ENCODE measurements around the gene CUX1.
"Not testable (repeated sequence)": the region's sequence is repeated elsewhere in the genome, so short reads cannot be mapped to it uniquely, and the experiment has no call there.

CUX1 gene

DNA sequence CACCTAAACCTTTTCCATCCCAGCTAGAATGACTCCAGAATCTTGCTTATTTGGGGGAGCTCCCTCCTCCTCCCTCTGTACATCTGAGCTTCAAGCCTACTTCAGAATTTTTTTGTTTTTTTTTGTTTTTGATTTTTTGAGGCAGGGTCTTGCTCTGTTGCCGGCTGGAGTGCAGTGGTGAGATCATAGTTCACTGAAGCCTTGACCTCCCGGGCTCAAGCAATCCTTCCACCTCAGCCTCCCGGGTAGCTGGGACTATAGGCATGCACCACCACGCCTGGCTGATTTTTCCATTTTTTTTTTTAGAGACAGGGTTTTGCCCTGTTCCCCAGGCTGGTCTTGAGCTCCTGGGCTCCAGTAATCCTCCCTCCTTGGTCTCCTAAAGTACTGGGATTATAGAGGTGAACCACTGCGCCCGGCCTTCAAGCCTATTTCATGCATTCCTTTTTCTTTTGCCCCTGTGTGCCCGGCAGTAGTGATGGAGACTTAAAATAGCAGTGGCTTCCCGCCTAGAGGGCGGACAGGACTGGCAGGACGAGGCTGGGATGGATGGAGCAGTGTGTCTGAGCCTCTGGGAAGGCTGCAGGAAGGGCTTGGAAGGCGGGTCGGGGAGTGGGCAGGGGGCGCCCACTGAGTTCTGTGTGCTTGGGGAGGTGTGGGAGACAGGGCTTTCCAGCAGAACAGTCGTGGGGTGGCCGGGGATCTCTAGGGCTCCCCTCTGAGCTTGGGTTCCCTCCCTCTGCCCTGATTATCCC is 8.8 kb downstream of the CUX1 start:
- no peak for DNase-seq

DNA sequence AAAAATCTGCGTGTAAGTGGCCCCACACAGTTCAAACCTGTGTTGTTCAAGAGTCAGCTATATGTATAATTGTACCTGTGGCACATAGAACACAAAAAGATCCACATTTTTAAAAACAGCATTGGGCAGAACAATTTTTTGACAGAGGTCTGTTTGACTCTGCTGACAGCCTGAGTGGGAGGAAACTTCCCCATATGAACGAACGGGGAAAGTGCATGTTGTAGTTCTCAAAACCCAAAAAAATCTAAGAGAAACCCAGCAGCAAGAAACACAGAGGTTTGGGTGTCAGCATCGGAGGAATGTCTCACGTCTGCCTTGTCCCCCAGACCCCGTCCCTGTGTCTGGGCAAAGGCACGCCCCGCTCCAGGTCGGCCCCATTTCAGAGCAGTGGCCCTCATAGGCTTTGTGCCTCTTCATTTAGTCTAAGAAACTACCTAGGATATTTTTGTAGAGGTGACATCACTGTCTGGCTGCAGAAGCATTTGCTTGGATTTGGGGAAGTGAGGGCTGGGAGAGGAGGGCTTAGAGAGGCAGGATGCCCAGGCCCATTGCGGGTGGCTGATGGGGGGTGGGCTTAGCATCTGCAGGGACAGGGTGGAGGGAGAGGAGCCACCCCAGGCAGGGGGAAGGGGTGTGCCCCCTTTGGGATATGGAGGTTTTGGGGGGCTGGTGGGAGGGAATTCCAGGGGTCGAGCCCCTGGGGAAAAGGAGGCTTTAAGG is 11.0 kb downstream of the CUX1 start:
- DNase-seq: no peak

DNA sequence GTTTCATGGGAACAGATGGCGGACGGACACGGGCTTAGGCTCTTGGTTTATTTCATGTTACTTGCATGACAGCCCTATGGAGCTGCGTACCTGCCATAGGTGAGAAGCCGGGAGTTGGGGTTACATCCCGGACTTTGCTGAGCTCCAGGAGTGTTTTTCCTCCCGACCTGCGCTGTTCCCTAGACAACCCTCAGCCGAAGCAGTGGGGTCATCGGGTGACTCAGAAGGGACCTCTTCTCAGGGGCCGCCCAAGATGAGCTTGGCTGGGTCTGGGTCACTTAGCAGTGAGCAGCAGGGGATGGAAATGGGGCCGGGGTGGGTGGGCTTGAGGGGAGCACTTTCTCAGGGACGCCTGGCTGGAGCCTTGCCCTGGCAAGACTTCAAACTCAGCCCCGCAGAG is 11.9 kb downstream of the CUX1 start:
- no peak for DNase-seq

DNA sequence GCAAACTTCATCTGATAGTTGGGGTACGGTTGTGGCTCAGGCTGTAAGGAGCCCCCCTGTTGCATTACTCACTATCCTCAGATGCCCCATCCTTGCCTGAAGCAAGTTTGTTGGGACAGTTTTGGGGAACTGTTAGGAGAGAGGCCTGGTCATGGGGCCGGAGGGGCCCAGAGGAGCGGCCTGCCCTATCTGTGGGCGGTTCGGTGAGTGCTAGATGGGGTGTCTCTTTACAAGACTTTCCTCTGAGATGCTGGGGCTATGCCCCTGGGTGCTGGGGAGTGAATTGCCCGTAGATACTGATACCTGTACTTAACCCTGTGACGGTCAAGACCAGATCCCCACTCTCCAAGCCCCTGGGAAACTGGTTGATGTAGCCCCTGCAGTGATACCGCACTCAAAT is 12.4 kb downstream of the CUX1 start:
- no peak for DNase-seq

DNA sequence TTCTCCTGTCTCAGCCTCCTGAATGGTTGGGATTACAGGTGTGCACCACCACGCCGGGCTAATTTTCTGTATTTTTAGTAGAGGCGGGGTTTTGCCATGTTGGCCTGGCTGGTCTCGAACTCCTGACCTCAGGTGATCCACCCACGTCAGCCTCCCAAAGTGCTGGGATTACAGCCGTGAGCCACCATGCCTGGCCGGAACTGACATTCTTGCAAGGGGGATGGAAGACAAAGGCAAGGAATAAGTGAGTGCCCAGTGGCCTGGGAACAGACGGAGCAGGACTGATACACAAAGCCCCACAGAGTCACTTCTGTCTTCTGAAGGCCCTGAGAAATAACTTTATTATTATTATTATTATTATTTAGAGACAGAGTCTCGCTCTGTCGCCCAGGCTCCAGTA is 14.0 kb downstream of the CUX1 start:
- not testable (repeated sequence) for DNase-seq

DNA sequence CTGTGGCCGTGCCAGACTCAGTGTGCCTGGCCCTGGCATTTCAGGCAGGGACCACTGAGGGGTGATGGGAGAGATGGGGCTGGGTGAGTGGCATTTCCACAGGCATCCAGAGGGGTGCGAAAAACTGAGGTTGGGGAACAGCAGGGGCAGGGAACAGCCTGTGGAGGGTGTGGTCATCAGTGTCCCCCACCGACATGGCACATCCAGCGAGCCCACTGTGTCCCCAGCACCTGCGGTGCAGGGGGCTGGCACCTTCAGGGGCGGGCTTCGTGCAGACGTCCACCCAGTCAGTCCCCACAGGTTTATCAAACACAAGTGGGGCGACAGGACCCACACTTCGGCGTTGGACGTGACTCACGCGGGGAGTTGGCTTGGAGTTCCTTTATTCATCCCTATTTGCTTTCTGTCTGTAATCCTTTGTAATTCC is 14.8 kb downstream of the CUX1 start:
- DNase-seq: no peak

DNA sequence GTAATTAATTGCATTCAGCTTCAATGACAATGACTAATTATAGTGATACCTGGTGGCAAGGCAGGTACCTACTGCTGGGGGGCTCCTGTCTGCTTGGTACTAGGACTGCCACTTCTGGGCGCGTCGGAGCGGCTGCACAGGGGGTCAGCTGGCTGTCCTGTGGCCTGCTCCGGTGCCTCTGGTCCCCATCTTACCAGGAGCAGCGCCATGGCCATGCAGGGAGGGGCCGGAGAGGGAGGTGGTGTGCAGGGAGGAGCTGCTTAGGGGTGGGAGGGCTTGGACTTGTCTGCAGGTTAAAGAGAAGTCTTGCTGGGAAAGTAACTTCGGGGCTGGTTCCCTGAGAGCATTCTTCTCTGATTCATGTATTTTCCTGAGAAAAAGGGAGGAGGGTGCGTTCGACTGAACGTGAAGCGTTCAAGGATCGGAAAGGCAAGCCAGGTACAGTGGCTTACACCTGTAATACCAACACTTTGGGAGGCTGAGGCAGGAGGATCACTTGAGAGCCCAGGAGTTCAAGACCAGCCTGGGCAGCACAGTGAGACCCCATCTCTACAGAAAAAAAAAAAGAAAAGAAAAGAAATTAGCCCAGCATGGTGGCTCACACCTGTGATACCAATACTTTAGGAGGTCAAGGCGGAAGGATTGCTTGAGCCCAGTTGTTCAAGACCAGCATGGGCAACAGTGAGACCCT is 15.4 kb downstream of the CUX1 start:
- DNase-seq: no peak

DNA sequence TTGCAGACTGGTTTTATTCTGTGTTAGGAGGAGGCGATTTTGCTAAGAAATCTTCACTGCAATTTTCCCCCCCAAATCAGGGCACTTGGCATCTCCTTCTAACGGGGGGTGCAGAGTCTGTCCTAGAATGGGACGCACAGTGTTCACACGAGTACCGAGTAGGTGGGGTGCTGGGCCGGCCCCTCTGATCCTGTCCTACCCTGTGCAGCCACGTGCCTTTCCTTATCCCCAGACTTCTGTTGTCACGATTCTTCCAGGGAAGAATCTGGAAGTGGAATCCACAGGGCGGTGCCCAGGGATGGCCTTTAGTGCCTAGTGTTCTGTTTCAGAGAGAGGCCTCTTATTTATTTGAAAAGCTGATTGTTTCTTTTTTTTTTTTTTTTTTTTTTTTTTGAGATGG is 16.4 kb downstream of the CUX1 start:
- no peak for DNase-seq

DNA sequence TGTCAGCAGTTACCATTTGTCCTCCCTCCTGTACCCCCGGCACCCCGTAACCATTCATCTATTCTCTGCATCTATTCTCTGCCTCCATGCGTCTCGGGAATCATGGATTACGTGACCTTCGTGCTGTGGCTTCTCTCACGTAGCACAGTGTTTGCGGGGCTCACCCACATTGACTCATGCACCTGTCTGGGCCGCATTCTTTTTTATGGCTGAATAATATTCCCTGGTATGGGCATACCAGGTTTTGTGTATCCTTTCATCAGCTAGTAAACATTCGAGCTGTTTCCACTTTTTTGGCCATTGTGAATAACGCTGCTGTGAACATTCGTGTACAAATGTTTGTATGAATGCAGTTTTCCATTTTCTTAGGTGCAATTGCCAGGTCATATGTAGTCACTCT is 17.7 kb downstream of the CUX1 start:
- no peak for DNase-seq

DNA sequence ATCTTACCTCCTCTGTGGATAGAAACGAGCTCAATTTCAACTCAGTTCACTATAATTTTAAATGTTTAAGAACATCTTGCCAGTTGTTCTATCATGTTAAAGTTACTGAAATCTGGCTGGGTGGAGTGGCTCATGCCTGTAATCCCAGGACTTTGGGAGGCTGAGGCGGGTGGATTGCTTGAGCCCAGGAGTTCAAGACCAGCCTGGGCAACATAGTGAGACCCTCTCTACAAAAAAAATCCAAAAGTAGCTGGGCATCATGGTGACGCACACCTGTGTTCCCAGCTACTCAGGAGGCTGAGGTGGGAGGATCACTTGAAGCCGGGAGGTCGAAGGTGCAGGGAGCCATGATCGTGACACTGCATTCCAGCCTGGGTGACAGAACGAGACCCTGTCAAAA is 20.0 kb downstream of the CUX1 start:
- not testable (repeated sequence) for DNase-seq

DNA sequence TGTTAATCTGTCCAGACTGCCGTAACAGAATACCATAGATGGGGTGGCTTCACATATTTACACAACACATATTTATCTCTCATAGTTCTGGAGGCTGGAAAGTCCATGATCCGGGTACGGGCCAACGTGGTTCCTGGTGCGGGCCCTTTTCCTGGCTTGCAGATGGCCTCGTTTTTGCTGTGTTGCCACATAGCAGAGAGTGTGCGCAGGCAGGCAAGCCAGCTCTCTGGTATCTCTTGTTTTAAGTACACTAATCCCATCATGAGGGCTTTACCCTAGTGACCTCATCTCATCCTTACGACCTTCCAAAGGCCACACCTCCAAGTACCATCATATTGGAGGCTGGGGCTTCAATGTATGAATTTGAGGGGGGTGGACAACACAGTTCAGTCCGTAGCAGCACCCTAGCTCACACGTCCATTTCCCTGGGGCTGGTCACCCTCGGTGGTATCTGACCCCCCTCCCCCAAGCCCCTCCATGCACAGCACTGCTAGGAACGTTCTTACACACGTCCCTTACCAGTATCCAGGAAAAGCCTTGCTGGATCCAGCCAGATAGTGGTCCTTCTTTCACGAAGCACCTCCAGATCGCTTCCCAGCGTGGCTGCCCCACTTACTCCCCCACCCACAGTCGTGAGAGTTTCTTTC is 21.5 kb downstream of the CUX1 start:
- DNase-seq: no peak

DNA sequence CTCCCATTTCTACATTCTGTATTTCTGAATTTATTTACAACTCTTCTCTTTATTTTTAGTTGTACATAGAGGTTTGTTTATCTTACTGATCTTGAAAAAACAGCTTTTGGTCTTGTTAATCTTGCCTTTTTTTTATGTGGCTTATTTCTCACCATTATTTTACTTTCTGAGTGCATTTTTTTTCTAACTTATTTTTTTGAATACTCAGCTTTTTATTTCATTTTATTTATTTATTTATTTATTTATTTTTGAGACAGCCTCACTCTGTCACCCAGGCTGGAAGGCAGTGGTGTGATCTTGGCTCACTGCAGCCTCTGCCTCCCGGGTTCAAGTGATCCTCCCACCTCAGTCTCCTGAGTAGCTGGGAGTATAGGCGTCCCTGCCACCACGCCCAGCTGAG is 23.9 kb downstream of the CUX1 start:
- DNase-seq: no peak

DNA sequence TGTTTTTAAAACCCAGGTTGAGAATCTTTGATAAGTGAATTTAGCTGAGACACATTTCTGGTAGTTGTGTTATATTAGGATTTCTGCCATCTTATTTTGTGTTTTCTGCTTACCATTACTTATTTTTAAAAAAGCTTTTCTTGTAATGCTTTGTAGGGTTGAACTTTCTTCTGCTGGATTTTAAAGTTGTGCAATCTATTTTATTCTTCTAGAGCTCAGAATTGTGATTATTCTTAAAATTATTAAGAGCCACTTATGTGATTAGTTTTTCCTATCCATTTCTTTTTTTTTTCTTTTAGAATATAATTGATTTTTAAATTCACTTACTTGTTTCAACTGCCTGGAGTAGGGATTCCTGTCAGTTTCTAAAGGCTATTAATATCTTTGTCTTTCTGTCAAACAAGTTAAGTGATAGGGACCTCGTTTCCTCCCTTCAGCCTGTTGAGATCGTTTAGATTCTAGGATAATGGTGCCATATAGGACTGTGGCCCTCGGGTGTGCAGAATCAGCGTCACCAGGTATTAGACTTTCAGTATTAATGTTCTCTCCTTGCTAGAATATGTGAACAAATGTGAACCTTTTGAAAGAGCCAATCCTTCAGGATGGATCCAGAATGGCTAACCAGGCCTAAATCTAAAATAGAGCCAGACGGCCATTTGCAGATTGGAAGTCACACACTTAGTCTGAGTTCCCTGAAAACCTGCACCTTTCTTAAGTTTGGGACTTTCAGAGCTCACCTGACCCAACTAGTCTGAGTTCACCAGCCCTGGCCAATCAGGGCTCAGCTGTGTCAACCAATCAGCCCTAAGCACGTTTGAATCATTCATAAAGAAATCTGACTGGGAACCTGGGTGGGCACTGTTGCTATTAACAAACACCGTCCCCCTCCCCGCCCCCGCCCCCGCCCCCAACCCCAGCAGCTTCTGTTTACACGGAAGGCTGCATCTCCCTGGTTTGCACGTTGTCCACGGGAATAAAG is 26.2 kb downstream of the CUX1 start:
- DNase-seq: no peak

DNA sequence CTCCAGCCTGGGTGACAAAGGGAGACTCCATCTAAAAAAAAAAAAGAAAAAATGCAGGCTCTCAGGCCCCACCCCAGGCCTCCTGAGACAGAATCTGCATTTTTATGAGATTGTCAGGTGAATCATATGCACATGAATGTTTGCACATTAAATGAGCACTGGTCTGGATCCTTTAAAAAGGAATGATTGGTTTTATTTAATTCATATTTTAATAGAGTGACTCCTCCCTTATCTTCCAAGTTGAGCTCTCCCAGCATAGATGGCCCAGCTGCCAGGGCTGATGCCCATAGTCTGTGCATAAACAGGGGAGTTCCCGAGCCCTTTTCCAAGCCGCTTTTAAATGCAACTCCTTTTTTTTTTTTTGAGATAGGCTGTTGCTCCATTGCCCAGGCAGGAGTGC is 28.5 kb downstream of the CUX1 start:
- DNase-seq: no peak

DNA sequence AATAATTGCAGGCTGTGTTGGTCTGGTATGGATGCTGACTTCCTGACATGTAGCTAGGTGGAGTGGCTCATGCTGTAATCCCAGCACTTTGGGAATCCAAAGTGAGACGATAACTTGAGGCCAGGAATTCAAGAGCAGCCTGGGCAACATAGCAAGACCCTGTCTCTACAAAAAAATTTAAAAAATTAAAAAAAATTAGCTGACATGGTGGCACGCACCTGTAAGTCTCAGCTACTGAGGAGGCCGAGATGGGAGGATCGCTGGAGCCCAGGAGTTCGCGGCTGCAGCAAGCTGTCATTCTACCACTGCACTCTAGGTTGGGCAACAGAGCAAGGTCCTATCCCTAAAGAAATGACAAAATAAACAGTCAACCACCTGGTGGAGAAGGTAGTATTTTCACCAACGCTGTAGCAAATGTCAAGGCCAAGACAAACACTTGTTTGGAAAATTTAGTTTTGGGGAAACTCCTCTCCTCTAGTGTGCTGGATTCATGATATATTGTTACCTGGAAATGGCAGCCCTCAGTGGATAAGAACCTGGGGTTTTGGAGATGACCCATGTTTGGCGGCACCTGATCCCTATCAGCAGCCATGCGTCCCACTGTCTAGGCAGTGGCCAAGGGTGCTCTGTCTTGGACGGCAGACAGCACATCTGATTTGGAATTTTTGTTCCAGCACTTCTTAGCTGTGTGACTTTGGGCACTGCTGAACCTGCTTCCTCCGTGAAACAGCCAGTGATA is 29.5 kb downstream of the CUX1 start:
- no peak for DNase-seq

DNA sequence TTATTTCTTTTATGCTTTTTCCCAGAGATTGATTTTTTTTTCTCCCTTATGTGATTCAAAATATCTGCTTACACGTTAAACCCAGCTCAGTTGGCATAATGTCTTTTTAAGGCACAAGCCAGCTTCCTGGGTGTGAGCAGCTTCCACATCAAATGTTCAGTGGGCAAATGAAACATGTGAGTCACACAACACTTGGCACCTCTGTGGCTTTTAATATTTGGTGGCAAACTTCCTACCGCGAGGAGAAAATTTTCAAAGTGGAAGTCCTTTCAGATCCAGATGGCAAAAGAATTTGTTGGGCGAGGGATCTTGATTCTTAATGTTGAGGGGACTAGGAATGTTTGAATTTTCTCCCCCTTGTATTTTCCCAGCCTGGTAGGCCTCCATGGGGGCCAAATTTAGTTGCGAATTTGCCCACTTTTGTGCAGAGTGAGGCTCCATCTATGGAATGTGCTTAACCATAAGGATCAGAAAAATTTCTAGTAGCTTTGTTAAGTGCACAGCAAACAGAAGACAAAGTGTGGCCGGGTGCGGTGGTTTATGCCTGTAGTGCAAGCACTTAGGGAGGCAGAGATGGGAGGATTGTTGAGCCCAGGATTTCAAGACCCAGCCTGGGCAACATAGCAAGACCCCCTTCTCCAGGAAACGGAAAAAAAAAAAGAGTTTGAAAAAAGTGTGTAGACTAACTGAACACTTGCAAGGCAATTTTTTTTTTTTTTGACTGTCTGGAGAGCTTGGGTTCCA is 31.0 kb downstream of the CUX1 start:
- no peak for DNase-seq

DNA sequence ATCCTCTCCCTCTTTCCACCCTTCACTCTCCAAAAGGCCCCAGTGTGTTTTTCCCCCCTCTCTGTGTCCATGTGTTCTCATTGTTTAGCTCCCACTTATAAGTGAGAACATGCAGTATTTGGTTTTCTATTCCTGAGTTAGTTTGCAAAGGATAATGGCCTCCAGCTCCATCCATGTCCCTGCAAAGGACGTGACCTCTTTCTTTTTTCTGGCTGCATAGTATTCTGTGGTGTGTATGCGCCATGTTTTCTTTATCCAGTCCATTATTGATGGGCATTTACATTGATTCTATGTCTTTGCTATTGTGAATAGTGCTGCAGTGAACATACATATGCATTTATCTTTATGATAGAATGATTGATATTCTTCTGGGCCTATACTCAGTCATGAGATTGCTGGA is 31.9 kb downstream of the CUX1 start:
- DNase-seq: not testable (repeated sequence)

DNA sequence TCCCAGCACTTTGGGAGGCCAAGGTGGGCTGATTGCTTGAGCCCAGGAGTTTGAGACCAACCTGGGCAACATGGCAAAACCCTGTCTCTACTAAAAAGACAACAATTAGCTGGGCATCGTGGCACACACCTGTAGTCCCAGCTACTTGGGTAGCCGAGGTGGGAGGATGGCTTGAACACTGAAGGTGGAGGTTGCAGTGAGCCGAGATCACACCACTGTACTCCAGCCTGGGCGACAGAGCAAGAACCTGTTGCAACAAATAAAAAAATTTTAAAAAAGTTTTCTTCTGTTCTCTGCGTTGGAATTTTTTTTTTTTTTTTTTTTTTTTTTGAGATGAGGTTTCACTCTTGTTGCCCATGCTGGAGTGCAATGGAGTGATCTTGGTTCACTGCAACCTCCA is 34.9 kb downstream of the CUX1 start:
- not testable (repeated sequence) for DNase-seq

DNA sequence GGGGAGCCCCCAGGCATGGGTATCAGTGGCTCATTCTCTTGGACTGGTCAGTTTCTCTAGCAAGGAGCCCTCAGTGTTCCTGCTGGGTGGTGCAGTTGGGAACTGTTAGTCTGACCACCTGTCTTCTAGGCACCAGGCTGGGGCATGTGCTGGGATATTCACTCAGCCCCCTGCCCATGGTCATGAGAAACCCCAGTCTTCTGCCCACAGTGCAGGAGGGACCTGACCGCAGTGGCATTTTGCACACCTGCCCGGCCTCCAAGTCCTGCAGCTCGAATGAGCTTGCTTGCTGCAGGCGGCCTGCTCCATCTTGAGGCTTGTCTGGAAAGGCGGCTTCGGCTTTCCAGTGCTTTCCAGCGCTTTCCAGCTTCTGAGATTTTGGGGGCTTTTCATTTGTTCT is 36.3 kb downstream of the CUX1 start:
- DNase-seq: no peak

DNA sequence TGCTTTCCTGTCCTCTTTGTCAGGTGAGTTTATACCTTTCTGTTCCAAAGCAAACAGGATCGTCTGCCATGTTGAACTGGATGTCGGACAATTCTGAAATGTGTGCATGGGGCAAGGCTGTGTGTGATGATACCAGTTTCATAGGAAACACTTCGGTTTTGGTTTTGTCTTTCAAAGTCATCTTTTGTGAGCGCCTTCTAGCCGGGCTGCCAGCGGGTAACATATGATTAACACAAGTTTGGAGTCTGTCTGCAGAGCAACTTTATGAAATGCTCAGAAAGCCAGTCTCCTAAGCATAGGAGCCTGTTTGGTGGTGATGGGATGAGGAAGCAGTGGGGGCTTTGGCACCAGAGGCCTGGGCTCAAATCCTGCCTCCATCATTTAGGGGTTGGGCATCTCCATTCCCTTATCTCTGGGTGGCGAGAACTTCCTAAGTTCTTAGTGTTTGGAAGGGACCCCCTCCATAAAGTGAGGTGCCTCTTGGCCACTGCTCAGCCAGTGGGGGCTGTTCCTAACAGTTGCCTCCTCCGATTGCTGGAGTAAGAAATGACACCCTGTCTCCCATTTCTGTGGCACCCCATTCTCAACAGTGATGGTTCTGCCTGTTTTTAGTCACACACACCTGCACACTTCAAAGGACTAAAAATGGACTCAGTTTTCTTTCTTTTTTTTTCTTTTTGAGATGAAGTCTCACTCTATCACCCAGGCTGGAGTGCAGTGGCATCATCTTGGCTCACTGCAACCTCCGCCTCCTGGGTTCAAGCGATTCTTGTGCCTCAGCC is 36.8 kb downstream of the CUX1 start:
- no peak for DNase-seq
